Heart right ventricle (tissue), 16 donors: ENCODE data around the gene CHD1. TPM values are rescaled to one million over a fixed set of nuclear protein-coding genes. Genes with fewer than 3 reads are reported as not detected.

Experiments used
- ATAC-seq, 8 donors: fragments of 200-7000 bp; cut with Tn5 transposase; one replicate each; pipeline ENCODE4 v1.9.1; 2020; ENCODE audit warnings: mild to moderate bottlenecking in 8 of 8, moderate library complexity in 8 of 8, moderate number of reproducible peaks in 1 of 8
- DNase-seq, 2 donors: peaks; one replicate each; pipeline ENCODE4 v3.0.0-alpha.2; 2020
- H3K27ac ChIP-seq, 10 donors: fragments of 200-600 bp; sonication (generic) in 2 of 10; one replicate each; pipeline versions ENCODE4 v1.5.0 to v1.8.0; 2020 to 2022; ENCODE audit warnings: mild to moderate bottlenecking in 3 of 10
- H3K27me3 ChIP-seq, 7 donors: fragments of 200-600 bp; one replicate each; pipeline ENCODE4 v1.8.0; 2021 to 2022; ENCODE audit warnings: mild to moderate bottlenecking in 2 of 7
- H3K36me3 ChIP-seq, 9 donors: fragments of 200-600 bp; sonication (generic) in 1 of 9; one replicate each; pipeline versions ENCODE4 v1.5.0 to v1.8.0; 2020 to 2022; ENCODE audit warnings: mild to moderate bottlenecking in 2 of 9
- H3K4me1 ChIP-seq, 9 donors: fragments of 200-600 bp; sonication (generic) in 1 of 9; one replicate each; pipeline versions ENCODE4 v1.5.0 to v1.8.0; 2020 to 2022; ENCODE audit warnings: mild to moderate bottlenecking in 4 of 9
- H3K4me3 ChIP-seq, 10 donors: fragments of 200-600 bp; sonication (generic) in 2 of 10; one replicate each; pipeline versions ENCODE4 v1.5.0 to v1.8.0; 2020 to 2022; ENCODE audit warnings: mild to moderate bottlenecking in 7 of 10, moderate library complexity in 2 of 10
- H3K9me3 ChIP-seq, 11 donors: fragments of 200-600 bp in 10 of 11; sonication (generic) in 2 of 11; one replicate each; pipeline versions ENCODE4 v1.5.0 to v1.8.0; 2013 to 2022; ENCODE audit warnings: mild to moderate bottlenecking in 2 of 11, control low read depth in 1 of 11, moderate library complexity in 1 of 11
- WGBS, 2 donors: extraction: QIAGEN DNeasy Blood & Tissue Kit; methylation state at CpG; one replicate each; pipeline ENCODE4 v1.1.7; 2013; ENCODE audit warnings: inconsistent platforms in 1 of 2; 5-methylcytosine and 5-hydroxymethylcytosine counted together
- intact Hi-C, 10 donors: fragments of 100-400 bp; cut with DNase I; formaldehyde crosslinking; loops; one replicate each; pipeline versions ENCODE4 v1.11.1 to v1.14.2; 2022
- polyA plus RNA-seq, 2 donors: library from polyadenylated mRNA; stranded (reverse); fragments of 200-250 nt; gene quantifications; one replicate each; pipeline ENCODE4 v1.2.3, GENCODE V29; 2013
- total RNA-seq, 10 donors: library from RNA; stranded (reverse); fragmentation: NEBNext Ultra II Directional in 3 of 10; extraction: Animal tissue kit (Norgen Biotek cat#: 25700) in 3 of 10; gene quantifications; one replicate each; pipeline versions ENCODE4 v1.2.1 to v1.2.4, GENCODE V29; 2021 to 2023
- TF ChIP-seq, protein P1 (sequence below), 9 donors: fragments of 200-600 bp; sonication (generic) in 2 of 9; IDR thresholded peaks; one replicate each; pipeline versions ENCODE4 v1.5.0 to v1.8.0; 2021 to 2022; ENCODE audit warnings: antibody characterized with exemption in 9 of 9, mild to moderate bottlenecking in 5 of 9, moderate library complexity in 1 of 9
- donor health status: Arrhythmogenic right ventricular cardiomyopathy.
- donor health status: ischemic (EF 13 %, LVEDD 7.1; RV severe dilation, severe dysfunction).
- donor health status: healthy with polysubstance abuse.
- donor health status: DM: no; HTN: yes; CAD: no.
- donor health status: DM: no; HTN: no; CAD: no.
- donor health status: ischemic (EF 25% LVEDD 6.9; RV normal size, moderate dysfunction).
- donor health status: ischemic (EF 25% LVEDD 5.7; RV mildly dilated, moderate dysfunction).
- donor health status: healthy.
- donor health status: DM: yes; HTN: yes; CAD: no.
- donor health status: Ischemic cardiomyopathy.
- donor health status: ischemic (EF 35%, LVEDD 5.7; RV mildly dilated, moderate dysfunction).
- donor health status: nonischemic (EF 11% LVEDD 7.7; RV severe dilation, severe dysfunction).
- donor health status: DM: yes; HTN: yes; CAD: no.
- donor health status: PGD.
- donor health status: ischemic (EF 29% LVEDD 5.4; RV normal size, mild dysfunction).
- donor health status: nonischemic (EF 23%, LVEDD 6.1; RV moderate dilation, normal function).

The CHD1 gene
- total and polyA plus RNA-seq, 12 donors: 6.5 to 20.4 (median 15.1) TPM

DNA sequence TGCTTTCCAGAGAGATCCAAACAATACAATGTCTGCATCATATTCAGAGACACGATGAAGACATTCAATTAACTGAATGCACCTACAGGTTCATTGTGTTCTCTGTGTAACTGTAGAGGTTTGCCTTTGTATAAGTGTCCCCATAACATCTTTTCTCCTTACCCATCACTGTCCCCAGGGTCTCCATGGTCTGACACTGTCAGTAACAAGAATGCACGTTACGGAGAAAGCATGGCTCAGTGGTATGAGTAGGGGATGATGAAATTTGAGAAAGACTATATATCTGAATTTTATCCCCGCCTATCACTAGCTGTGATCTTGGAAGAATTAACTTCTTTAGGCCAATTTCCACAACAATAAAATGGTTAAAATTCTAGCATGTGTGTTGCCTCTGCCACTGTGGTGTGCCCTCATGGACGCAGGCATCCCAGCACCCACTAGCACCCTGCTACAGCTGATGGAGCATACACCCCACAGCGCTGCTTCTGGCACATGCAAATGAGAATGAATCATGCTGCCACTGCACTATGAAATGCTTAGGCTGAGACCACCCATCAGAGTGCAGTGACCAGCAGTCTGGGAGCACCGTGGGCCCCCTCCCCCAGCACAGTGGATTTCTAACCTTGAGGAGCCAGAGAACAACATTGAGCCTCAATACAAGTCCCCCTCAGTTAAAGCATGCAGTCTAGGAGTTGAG is 101.1 kb downstream of the CHD1 start:
- no peaks in the 10 kb centered on the region for H3K27me3 ChIP-seq
- ATAC-seq (no peak), DNase-seq (no peak)
- TF ChIP-seq, protein P1, sequence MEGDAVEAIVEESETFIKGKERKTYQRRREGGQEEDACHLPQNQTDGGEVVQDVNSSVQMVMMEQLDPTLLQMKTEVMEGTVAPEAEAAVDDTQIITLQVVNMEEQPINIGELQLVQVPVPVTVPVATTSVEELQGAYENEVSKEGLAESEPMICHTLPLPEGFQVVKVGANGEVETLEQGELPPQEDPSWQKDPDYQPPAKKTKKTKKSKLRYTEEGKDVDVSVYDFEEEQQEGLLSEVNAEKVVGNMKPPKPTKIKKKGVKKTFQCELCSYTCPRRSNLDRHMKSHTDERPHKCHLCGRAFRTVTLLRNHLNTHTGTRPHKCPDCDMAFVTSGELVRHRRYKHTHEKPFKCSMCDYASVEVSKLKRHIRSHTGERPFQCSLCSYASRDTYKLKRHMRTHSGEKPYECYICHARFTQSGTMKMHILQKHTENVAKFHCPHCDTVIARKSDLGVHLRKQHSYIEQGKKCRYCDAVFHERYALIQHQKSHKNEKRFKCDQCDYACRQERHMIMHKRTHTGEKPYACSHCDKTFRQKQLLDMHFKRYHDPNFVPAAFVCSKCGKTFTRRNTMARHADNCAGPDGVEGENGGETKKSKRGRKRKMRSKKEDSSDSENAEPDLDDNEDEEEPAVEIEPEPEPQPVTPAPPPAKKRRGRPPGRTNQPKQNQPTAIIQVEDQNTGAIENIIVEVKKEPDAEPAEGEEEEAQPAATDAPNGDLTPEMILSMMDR (IDR thresholded peaks at IDR 0.05): no peak
- WGBS, 2 donors: 77% methylated on average over 7 of the region's 7 CpGs
- no peaks in the 10 kb centered on the region for H3K9me3 ChIP-seq
- no peaks in the 10 kb centered on the region for H3K36me3 ChIP-seq
- no peak overlapping the region for H3K27ac ChIP-seq
- H3K4me3 ChIP-seq: no peak overlapping the region
- H3K4me1 ChIP-seq: no peaks in the 10 kb centered on the region
- intact Hi-C loops: loop anchor here in 3 of 10 donors (10.0 kb wide), 2 partner anchors 1293 to 1593 kb away; no protein-coding TSS in a partner anchor

DNA sequence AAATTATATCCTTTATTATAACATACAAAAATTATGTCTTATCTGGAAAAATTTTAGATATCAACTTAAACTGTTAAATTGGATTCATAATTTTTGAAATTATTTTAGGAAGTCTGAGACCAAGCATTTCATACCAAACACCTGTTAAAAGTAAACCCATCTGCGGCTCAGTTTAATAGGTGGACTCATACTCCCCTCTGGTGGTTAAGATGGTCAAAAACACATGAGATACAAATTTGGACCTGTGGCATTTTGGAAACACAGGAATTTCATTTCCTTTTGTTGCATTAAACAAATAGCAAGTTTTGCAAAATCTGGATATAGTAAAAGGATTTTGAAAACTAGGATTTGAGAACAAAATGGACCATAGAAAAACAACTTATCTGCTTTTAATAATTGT is 101.6 kb downstream of the CHD1 start:
- H3K36me3 ChIP-seq: no peaks in the 10 kb centered on the region
- ATAC-seq: peak in 1 of 8 donors; percentile 52
- H3K4me3 ChIP-seq: no peak overlapping the region
- no peak for DNase-seq
- peaks cover 0 to 1% (median 0%) of the 10 kb centered on the region in 11 donors for H3K9me3 ChIP-seq
- intact Hi-C loops: loop anchor here in 3 of 10 donors (10.0 kb wide), 2 partner anchors 1292 to 1592 kb away; no protein-coding TSS in a partner anchor
- no peaks in the 10 kb centered on the region for H3K27me3 ChIP-seq
- WGBS, 2 donors: 27 to 44% methylated on average over 1 of the region's 1 CpG
- no peaks in the 10 kb centered on the region for H3K4me1 ChIP-seq
- TF ChIP-seq, protein P1 (IDR thresholded peaks at IDR 0.05): peak; percentile 15 to 67 (median 57)
- H3K27ac ChIP-seq: no peak overlapping the region

DNA sequence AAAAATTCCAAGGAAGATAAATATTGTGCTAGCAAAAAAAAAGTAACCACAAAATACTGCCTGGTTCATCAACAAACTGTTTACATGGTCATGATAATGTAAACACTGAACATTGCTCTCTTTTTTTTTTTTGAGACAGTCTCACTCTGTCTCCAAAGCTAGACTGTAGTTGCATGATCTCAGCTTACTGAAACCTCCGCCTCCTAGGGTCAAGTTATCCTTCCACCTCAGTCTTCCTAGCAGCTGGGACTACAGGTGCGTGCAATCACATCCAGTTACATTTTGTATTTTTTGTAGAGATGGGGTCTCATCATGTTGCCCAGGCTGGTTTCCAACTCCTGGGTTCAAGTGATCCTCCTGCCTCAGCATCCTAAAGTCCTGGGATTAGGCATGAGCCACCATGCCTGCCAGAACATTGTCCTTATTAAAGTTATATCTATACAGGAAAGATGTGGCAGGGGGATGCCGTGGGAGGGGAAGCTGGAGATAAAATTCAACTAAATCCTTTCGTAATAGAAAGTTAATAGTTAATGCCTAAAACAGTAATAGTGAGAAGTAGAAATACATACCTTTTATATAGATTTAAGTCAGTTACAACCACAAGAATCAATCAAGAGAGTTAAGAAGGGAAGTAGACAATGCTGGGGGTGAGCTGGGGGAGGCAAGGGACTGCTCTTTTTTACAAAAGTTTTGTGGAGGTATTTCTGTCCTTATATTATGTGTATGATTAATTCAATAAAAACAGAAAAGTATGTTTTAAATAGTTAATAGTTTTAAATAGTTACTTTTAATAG is 103.0 kb downstream of the CHD1 start:
- WGBS, 2 donors: 85 to 89% methylated on average over 4 of the region's 4 CpGs
- Histone ChIP-seq H3K27me3 (no peaks in the 10 kb centered on the region), H3K9me3 (peaks cover 0 to 11% (median 5%) of the 10 kb centered on the region in 11 donors), H3K27ac (no peak overlapping the region), H3K4me1 (no peaks in the 10 kb centered on the region), H3K4me3 (no peak overlapping the region), H3K36me3 (no peaks in the 10 kb centered on the region)
- no peak for DNase-seq
- no peak for ATAC-seq
- TF ChIP-seq, protein P1 (IDR thresholded peaks at IDR 0.05): no peak
- intact Hi-C loops: loop anchor here in 3 of 10 donors (10.0 kb wide), 2 partner anchors 1291 to 1591 kb away; no protein-coding TSS in a partner anchor

DNA sequence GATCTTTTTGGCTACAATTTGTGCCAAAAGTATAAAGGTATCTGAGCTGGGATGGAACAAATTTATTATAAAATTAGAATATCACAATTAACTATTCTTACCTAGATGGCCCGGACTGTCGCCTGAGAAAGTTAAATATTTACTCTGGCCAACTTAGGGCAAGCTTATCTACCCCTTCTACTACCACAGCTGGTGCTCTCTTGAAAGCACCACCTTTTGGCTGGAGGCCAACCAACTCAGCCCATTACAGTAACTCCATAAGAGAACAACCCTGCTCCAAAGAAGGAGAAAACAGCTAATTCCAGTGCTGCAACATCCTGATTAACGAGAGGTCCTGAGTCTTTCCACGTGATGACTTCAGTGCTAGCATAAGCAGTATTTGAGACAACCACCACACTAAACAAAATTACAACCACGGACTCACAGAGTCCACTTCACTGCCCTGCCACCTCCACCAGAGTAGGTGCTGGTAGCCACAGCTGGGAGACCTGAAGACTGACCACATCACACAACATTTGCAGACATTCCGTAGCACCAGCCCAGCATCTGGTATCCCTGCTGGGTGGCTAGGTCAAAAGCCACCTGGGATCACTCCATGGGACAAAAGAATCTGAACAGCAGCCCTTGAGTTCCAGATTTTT is 112.1 kb downstream of the CHD1 start:
- 71 to 75% methylated on average over 6 of the region's 6 CpGs for WGBS, 2 donors
- TF ChIP-seq, protein P1 (IDR thresholded peaks at IDR 0.05): no peak
- Histone ChIP-seq H3K4me3 (no peak overlapping the region), H3K27ac (no peak overlapping the region), H3K36me3 (no peaks in the 10 kb centered on the region), H3K27me3 (no peaks in the 10 kb centered on the region), H3K9me3 (peaks cover 0 to 17% (median 10%) of the 10 kb centered on the region in 11 donors), H3K4me1 (no peaks in the 10 kb centered on the region)
- intact Hi-C loops: no loop called here
- ATAC-seq (no peak), DNase-seq (no peak)
